Ovary (tissue), 3 donors: ENCODE measurements around the gene MYDGF.

Source experiments
- CTCF ChIP-seq, 3 donors: fragments of 450-650 bp in 2 of 3; fragments of 200-600 bp in 1 of 3; IDR thresholded peaks; one replicate each; pipeline versions ENCODE4 v1.5.1 to v1.8.0; 2016 to 2022; ENCODE audit warnings: antibody characterized with exemption in 3 of 3, mild to moderate bottlenecking in 1 of 3
- EP300 ChIP-seq: sonication (generic); formaldehyde crosslinking; IDR thresholded peaks from one replicate; pipeline ENCODE4 v1.6.1; 2017; ENCODE audit warnings: antibody characterized with exemption
- POLR2A ChIP-seq: fragments of 450-650 bp; IDR thresholded peaks from one replicate; pipeline ENCODE4 v1.6.1; 2017; ENCODE audit warnings: antibody characterized with exemption, mild to moderate bottlenecking, moderate library complexity
- donor health status: DM: no; HTN: no; CAD: no.

DNA sequence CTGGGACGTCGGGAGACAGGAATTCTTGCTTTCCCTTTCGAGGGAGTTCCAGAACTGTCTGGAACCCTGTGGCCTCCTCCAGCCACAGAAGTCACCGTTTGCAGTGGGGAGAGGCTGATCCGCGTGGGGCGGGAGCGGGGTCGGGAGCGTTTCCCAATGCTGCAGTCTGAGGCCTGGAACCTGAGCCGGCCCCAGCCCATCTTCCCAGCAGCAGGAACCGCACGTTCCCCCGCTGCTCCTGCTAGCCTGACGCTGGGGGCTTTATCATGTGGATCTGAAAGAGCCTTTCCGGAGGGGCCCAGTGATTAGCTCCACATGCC, 40.1 kb upstream of the MYDGF start:
- TF ChIP-seq CTCF (IDR thresholded peaks at IDR 0.05) = no peak
- no peak for TF ChIP-seq EP300
- no peak for TF ChIP-seq POLR2A
